IPS-11a (cell line): ENCODE data around the gene GRIK1.
"Not testable (repeated sequence)": the region's sequence is repeated elsewhere in the genome, so short reads cannot be mapped to it uniquely, and the experiment has no call there.

Source experiments
- H3K4me3 ChIP-seq: one replicate; pipeline ENCODE4 v1.5.1; 2013; ENCODE audit warnings: low read depth, low read length, control low read depth

GRIK1 gene

GRCh38 chr21:29621525-29621924, 318.3 kb downstream of the GRIK1 start:
- H3K4me3 ChIP-seq: no peak overlapping the region

- H3K4me3 ChIP-seq: no peak overlapping the region
These were observed 323.5 kb downstream of the GRIK1 start for GRCh38 chr21:29616209-29616751.

GRCh38 chr21:29613877-29614276, 325.9 kb downstream of the GRIK1 start:
- H3K4me3 ChIP-seq: no peak overlapping the region

DNA sequence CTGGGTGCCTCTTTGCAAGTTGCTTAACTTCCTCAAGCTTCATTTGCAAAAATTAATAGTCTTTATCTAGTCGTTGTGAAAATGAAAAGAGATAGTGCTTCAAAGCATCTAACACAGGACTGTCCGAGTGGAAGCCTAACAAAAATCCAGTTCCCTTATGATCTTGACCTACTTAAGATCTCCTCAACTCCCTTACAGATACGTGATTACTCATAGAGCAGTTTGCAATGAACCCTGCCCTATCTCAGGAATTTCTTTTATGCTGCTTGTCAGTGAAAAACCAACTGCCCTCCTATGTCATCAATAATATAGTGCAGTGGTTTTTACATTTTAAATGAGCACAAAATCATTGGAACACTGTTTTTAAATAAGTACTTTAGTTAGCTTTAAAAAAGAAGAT, 326.8 kb downstream of the GRIK1 start:
- no peak overlapping the region for H3K4me3 ChIP-seq

- H3K4me3 ChIP-seq: no peak overlapping the region
These were observed 328.9 kb downstream of the GRIK1 start for GRCh38 chr21:29610779-29611360.

- H3K4me3 ChIP-seq: no peak overlapping the region
These were observed 333.2 kb downstream of the GRIK1 start for GRCh38 chr21:29606613-29607012.

- not testable (repeated sequence) for H3K4me3 ChIP-seq
These were observed 334.6 kb downstream of the GRIK1 start for GRCh38 chr21:29605219-29605618.

- H3K4me3 ChIP-seq: no peak overlapping the region
These were observed 335.7 kb downstream of the GRIK1 start for GRCh38 chr21:29604076-29604475.

DNA sequence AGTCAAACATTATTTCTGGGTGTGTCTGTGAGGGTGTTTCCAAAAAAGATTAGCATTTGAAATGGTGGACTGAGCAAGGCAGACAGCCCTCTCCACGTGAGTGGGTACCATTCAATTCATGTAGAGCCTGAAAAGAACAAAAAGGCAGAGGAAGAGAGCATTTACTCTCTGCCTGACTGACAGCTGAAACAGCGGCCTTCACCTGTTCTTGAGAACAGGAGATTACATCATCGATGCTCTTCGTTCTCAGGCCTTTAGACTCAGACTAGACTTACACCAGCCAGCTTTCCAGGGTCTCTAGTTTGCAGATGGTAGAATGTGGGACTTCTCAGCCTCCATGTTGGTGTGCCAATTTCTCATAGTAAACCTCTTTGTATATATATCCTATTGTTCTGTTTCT, 338.7 kb downstream of the GRIK1 start:
- H3K4me3 ChIP-seq: no peak overlapping the region

- no peak overlapping the region for H3K4me3 ChIP-seq
These were observed 353.1 kb downstream of the GRIK1 start for GRCh38 chr21:29586696-29587095.

DNA sequence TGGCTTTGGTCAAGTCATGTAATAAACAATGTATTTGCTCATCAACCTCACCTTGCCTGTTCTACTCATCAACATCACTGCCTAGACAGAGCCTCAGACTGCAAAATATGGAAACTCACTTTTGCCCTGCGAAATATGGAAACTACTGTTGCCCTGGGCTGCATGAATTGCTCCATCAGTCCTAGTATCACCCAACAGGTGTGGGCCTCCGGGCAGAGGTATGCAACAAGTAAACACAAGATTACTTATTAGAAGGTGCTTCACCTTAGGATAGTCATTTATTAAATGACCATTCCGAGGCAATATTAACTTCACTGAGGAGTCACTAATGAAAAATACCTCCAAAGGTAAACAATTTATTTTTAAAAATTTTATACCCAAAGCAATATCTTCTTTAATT, 354.3 kb downstream of the GRIK1 start:
- no peak overlapping the region for H3K4me3 ChIP-seq

- H3K4me3 ChIP-seq: no peak overlapping the region
These were observed 356.3 kb downstream of the GRIK1 start for GRCh38 chr21:29583424-29583924.

- H3K4me3 ChIP-seq: no peak overlapping the region
These were observed 356.9 kb downstream of the GRIK1 start for GRCh38 chr21:29582855-29583254.

- H3K4me3 ChIP-seq: no peak overlapping the region
These were observed 358.4 kb downstream of the GRIK1 start for GRCh38 chr21:29581393-29581792.

DNA sequence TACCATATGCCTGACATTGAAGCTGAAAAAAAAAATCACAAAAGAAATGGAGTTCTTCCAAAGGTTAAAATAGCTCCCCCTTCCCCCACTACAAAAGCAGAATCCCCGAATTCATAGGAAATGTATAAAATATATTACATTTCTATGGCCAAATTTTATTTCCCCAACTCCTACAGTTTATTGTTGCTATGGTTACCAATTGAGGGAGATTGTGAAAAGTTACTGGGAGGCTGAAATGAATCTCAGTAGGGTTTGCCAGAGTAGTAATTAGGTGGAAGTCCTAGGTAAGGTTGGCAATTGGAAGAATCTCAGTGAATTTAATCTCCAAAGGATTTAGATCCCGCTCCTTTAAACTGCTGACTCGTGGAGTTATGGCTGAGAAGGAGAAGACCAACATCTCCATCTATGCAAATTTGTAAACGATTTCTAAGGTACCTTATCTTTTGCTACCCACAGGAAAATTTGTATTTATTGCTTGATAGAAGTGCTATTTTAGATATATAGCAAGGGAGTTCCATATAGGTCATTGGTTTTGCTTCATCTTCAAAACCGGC, 359.0 kb downstream of the GRIK1 start:
- no peak overlapping the region for H3K4me3 ChIP-seq

DNA sequence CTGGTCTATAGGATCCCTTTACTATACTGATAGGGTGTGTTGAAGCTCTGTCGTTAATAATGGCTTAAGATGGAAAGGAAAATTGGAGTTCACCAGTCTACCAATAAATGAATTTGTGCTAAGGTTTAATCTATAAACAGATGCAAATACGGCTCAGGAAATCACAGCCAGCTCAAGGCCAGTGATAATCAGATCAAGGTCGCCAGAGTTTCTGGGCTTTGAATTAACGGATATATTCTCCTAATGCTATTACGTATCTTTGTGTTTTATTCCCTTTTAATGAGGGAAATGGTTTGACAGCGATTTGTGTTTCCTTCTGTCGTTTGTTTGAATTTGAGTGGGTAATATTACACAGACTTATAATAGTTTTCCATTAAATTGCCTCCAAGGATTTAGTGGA, 361.5 kb downstream of the GRIK1 start:
- no peak overlapping the region for H3K4me3 ChIP-seq

DNA sequence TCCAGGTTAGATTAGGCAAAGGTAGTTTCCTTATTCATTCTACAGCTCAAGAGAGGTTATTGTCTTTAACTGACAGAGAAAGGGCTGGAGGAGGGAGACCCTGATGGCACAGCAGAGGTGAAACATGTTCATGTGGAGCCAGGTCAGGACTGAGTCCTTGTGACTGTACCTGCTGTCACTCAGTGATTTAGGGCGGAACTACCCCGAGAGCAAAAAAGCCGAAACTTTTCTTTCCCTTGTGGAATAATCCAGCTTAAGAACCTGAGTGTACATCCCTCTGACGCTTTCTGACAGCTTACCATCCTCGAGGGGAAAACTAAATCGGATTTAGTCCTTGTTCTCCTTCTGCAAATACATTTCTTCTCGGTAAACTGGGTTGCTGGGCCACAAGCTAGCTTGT, 367.8 kb downstream of the GRIK1 start:
- H3K4me3 ChIP-seq: no peak overlapping the region

DNA sequence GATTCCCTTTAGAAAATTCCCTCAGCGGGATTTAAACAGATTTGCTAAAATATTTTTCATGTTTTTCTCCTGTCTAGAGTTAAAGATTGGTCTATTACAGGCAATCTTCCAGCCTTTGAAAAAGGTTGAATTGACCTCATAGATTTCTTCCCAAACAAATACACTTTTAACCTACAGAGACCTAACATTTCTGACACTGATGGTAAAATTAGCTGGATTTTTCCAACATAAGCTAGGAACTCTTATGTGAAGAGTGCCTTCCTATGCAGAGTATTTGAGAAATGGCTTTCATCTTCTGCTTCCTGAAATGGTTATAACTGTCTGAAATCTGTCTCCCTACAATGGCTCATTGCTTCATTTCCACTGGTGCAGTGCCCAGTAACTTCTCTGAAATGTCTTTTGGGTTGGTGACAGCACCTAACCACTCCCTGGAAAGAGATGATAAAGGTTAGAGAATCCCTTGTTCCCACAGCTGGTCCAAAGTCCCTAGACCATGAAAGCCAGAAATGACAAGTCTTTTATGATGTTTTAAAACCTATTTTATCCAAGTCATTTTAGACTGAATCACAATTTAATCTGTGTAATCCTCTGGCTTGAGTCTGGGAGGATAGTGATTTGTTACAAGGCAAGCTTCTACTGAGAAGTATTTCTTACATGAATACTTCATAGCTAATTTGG, 371.6 kb downstream of the GRIK1 start:
- no peak overlapping the region for H3K4me3 ChIP-seq

DNA sequence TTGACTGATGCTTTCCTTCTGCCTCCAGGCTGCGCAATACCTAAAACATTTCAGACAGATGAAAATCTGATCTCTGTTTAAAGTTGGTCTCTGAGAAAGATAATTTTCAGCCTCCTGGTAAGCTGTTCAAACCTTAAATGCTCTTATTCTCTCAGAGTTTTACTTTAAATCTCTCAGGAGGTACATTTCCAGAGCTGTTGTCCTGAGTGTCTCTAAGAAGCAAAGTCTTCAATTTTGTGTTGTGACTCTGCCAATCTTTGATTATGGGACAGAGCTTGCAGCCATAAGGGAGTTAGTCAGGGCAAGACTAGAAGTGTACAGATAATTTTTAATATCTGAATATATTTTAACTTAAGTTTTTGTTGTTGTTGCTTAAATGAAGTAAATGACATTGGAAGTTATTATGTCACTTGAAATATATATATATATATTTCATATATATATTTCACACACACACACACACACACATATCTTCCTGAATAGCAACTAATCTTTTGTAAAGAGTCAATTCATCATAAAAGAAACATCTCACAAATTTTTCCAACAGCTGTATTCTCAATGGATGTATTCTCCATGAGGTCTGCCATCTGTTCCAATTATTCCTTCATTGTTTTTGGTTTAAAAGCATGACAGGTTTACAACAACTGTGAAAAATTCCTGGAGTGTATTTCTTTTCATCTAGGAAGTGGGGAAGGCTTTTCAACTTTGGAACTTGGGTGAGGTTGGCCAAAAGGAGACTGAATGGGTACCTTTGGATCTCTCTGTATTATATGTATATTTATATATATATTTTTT, 381.7 kb downstream of the GRIK1 start:
- no peak overlapping the region for H3K4me3 ChIP-seq

GRCh38 chr21:29557200-29557599, 382.6 kb downstream of the GRIK1 start:
- no peak overlapping the region for H3K4me3 ChIP-seq

DNA sequence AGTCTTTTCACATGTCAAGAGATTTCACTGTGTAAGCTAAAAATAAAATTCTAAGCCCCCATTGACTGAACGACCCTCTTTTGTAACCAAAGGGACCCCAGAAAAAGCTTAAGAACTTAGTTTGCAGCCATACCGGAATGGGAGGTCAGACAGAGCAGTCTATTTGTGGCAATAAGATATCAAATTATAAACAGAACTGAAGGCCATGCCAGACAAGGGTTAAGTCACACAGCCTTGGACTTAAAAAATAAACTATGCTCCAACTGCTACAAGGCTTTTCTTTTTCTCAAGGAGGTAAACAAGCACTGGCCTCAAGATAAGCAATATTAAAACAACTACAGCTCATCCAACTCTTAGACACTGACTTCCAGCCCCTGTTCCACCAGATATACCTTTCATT, 384.2 kb downstream of the GRIK1 start:
- no peak overlapping the region for H3K4me3 ChIP-seq
